ENCODE data around the gene SCOC.

The SCOC gene

GRCh38 chr4:140374130-140374477 lies 658 bp downstream of the SCOC start:
- H3K4me3 ChIP-seq (ENCODE audit: low read depth in 1 of 2, low read length in 1 of 2) = peak overlapping the region; percentile 77 to 81
- no peaks in the 10 kb centered on the region for H3K9me3 ChIP-seq
- TF ChIP-seq CTCF (IDR thresholded peaks at IDR 0.05) = no peak

GRCh38 chr4:140382732-140383131 lies 9.3 kb downstream of the SCOC start:
- Histone ChIP-seq H3K27me3 (no peaks in the 10 kb centered on the region), H3K4me3 (ENCODE audit: low read depth in 1 of 2, low read length in 1 of 2) (no peak overlapping the region), H3K9me3 (no peaks in the 10 kb centered on the region), H3K27ac (no peak overlapping the region), H3K4me1 (ENCODE audit: control insufficient read depth in 1 of 2, insufficient read depth in 1 of 2, low read depth in 1 of 2, low read length in 1 of 2) (no peaks in the 10 kb centered on the region), H3K36me3 (no peaks in the 10 kb centered on the region)
- TF ChIP-seq CTCF (IDR thresholded peaks at IDR 0.05) = no peak

More at GRCh38 chr4:140374130-140374477, 658 bp downstream of the SCOC start:
- H3K27me3 ChIP-seq = no peaks in the 10 kb centered on the region
- no peak overlapping the region for H3K27ac ChIP-seq
- H3K4me1 ChIP-seq (ENCODE audit: control insufficient read depth in 1 of 2, insufficient read depth in 1 of 2, low read depth in 1 of 2, low read length in 1 of 2) = peaks cover 15 to 19% of the 10 kb centered on the region in 2 experiments
- H3K36me3 ChIP-seq = no peaks in the 10 kb centered on the region

DNA sequence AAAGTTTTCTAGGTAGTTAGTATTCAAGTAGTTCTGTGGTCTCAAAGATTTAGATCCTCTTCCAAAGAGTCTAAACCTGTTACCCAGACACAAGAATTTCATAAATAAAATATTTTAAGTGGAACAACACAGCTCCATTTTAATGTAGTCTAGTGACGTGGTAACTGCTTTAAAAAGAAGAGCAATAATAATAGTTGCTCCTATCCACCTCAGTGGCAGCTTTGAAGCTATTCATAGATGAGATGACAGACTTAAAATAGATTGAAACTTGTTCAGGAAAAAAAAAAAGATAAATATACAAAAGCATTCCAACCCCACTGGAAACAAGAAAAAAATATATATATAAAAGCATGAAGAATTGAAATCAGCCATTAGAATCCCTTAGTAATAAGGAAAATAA lies 14.6 kb downstream of the SCOC start:
- Histone ChIP-seq H3K27ac (no peak overlapping the region), H3K27me3 (no peaks in the 10 kb centered on the region), H3K4me3 (ENCODE audit: low read depth in 1 of 2, low read length in 1 of 2) (no peak overlapping the region), H3K4me1 (ENCODE audit: control insufficient read depth in 1 of 2, insufficient read depth in 1 of 2, low read depth in 1 of 2, low read length in 1 of 2) (no peaks in the 10 kb centered on the region), H3K9me3 (no peaks in the 10 kb centered on the region), H3K36me3 (no peaks in the 10 kb centered on the region)
- no peak for TF ChIP-seq CTCF (IDR thresholded peaks at IDR 0.05)

DNA sequence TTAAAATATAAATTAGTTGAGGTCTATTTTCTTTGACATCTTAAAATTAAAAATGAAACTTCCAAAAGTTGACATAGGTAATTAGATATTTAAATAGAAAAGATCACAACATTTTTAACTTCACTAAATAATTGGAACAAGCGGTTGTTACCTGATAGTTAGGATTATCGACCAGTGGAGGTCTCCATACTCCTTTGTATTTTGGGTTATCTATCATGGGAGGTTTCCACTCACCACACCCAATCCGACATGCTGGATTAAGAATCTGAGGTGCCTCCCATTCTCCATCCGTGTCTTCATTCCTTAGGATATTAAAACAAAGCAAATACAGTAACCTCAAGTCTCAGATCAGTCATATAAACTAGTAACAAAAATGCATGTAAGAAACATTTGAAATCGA lies 22.2 kb downstream of the SCOC start:
- Histone ChIP-seq H3K9me3 (no peaks in the 10 kb centered on the region), H3K36me3 (no peaks in the 10 kb centered on the region), H3K27me3 (no peaks in the 10 kb centered on the region), H3K27ac (no peak overlapping the region), H3K4me3 (ENCODE audit: low read depth in 1 of 2, low read length in 1 of 2) (no peak overlapping the region), H3K4me1 (ENCODE audit: control insufficient read depth in 1 of 2, insufficient read depth in 1 of 2, low read depth in 1 of 2, low read length in 1 of 2) (no peaks in the 10 kb centered on the region)
- no peak for TF ChIP-seq CTCF (IDR thresholded peaks at IDR 0.05)

GRCh38 chr4:140400111-140400510 lies 26.7 kb downstream of the SCOC start:
- Histone ChIP-seq H3K27me3 (no peaks in the 10 kb centered on the region), H3K4me3 (ENCODE audit: low read depth in 1 of 2, low read length in 1 of 2) (no peak overlapping the region), H3K36me3 (no peaks in the 10 kb centered on the region), H3K9me3 (no peaks in the 10 kb centered on the region), H3K27ac (no peak overlapping the region), H3K4me1 (ENCODE audit: control insufficient read depth in 1 of 2, insufficient read depth in 1 of 2, low read depth in 1 of 2, low read length in 1 of 2) (no peaks in the 10 kb centered on the region)
- TF ChIP-seq CTCF (IDR thresholded peaks at IDR 0.05) = no peak

DNA sequence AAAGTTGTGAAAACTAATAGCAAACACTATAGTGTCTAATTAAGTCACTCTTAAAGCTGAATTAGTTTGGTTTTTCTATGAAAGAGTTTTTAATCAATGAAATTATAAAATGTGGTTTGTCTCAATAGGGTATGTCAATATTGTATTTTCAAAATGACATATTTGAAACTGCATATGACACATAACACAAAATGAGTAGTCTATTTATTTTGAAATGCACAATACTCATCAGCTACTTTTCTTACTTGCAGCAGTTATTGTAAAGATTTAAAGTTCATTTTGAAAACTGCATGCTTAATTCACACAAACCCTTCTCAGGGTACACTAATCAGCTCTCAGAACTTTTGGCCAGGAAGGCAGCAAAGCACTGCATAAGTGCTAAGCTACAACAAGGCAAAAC lies 32.8 kb downstream of the SCOC start:
- Histone ChIP-seq H3K27me3 (no peaks in the 10 kb centered on the region), H3K36me3 (no peaks in the 10 kb centered on the region), H3K27ac (no peak overlapping the region), H3K4me1 (ENCODE audit: control insufficient read depth in 1 of 2, insufficient read depth in 1 of 2, low read depth in 1 of 2, low read length in 1 of 2) (no peaks in the 10 kb centered on the region), H3K4me3 (ENCODE audit: low read depth in 1 of 2, low read length in 1 of 2) (no peak overlapping the region), H3K9me3 (no peaks in the 10 kb centered on the region)
- no peak for TF ChIP-seq CTCF (IDR thresholded peaks at IDR 0.05)
